Measurements from ENCODE around the gene APCDD1L.

DNA sequence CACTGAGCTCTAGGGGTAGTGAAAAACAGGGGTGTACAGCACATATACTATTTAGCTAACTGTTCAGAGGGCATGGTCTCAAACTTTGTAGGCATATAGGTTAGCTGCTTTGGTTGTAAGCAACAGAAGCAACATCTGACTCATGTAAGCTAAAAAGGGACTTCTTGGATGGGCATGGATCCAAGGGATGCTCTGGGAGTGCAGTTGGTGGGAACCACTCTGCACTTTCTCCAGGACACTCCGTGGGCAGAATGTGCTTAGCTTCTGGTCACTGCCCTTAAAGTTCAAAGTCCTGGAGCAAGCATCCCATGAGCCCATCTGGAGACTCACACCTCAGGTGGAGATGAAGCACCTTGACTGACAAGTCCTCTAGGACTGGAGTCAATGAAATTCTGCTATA lies 11.5 kb downstream of the APCDD1L start:
- TF ChIP-seq, protein P1, sequence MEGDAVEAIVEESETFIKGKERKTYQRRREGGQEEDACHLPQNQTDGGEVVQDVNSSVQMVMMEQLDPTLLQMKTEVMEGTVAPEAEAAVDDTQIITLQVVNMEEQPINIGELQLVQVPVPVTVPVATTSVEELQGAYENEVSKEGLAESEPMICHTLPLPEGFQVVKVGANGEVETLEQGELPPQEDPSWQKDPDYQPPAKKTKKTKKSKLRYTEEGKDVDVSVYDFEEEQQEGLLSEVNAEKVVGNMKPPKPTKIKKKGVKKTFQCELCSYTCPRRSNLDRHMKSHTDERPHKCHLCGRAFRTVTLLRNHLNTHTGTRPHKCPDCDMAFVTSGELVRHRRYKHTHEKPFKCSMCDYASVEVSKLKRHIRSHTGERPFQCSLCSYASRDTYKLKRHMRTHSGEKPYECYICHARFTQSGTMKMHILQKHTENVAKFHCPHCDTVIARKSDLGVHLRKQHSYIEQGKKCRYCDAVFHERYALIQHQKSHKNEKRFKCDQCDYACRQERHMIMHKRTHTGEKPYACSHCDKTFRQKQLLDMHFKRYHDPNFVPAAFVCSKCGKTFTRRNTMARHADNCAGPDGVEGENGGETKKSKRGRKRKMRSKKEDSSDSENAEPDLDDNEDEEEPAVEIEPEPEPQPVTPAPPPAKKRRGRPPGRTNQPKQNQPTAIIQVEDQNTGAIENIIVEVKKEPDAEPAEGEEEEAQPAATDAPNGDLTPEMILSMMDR (IDR thresholded peaks at IDR 0.05), result no peak
- TF ChIP-seq POLR2A (IDR thresholded peaks at IDR 0.05) (no peak), POLR2AphosphoS5 (IDR thresholded peaks at IDR 0.05) (no peak)

All from suprapubic skin (tissue), 4 donors.